Measurements from ENCODE around the gene PLEKHG4.

Gene PLEKHG4

GRCh38 chr16:67249178-67250044 lies 29.9 kb upstream of the PLEKHG4 start:
- peak overlapping the region; percentile 72 for H3K4me3 ChIP-seq (replicated peaks; ENCODE audit: low read depth, low read length)

GRCh38 chr16:67250045-67250327 lies 29.3 kb upstream of the PLEKHG4 start:
- no peak for DNase-seq (ENCODE audit: extremely low read depth, low read depth)

More at GRCh38 chr16:67249178-67250044, 29.9 kb upstream of the PLEKHG4 start:
- DNase-seq (ENCODE audit: extremely low read depth, low read depth) = no peak
- TF ChIP-seq CTCF (IDR thresholded peaks at IDR 0.05; ENCODE audit: low read depth, low read length, missing control alignments) = no peak

DNA sequence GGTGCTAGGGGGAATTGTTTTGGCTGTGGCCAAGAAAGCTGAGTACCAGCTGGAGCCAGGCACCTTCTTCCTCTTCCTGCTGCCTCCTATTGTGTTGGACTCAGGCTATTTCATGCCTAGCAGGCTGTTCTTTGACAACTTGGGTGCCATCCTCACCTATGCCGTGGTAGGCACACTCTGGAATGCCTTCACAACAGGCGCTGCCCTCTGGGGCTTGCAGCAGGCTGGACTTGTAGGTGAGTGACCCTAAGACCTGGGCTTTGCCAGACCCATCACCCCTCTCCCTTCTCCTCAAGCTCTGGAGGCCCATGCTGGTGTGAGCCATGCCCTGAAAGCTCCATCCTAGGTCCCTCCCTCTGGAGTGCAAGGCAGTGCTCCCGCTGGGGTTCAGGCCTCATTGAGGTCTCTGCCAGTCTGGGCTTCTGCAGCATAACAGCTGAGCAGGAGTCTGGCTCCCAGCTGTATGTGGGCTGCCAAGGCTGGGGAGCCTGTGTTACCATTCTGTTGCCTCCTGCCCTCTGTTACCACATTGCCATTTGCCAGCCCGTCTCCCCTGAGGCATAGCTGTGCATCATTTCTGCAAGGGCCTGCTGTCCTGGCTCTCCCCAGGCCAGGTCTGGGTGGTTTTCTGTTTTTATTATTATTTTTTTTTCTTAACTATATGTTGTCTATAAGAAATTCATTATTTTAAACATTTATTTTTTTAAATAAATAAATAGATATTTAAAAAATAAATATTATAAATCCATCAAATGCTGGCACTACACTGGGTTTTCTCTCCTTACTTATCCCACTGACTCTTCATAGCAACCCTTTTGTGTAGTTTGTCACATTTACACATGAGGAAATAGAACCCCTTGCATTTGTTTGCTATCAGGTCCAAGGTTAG lies 26.5 kb upstream of the PLEKHG4 start:
- no peak overlapping the region for H3K4me3 ChIP-seq (replicated peaks; ENCODE audit: low read depth, low read length)
- no peak for TF ChIP-seq CTCF (IDR thresholded peaks at IDR 0.05; ENCODE audit: low read depth, low read length, missing control alignments)
- DNase-seq (ENCODE audit: extremely low read depth, low read depth) = no peak

More at GRCh38 chr16:67250045-67250327, 29.3 kb upstream of the PLEKHG4 start:
- TF ChIP-seq CTCF (IDR thresholded peaks at IDR 0.05; ENCODE audit: low read depth, low read length, missing control alignments) = no peak
- H3K4me3 ChIP-seq (replicated peaks; ENCODE audit: low read depth, low read length) = peak overlapping the region; percentile 72; the same call in 1 of the 2 replicates

DNA sequence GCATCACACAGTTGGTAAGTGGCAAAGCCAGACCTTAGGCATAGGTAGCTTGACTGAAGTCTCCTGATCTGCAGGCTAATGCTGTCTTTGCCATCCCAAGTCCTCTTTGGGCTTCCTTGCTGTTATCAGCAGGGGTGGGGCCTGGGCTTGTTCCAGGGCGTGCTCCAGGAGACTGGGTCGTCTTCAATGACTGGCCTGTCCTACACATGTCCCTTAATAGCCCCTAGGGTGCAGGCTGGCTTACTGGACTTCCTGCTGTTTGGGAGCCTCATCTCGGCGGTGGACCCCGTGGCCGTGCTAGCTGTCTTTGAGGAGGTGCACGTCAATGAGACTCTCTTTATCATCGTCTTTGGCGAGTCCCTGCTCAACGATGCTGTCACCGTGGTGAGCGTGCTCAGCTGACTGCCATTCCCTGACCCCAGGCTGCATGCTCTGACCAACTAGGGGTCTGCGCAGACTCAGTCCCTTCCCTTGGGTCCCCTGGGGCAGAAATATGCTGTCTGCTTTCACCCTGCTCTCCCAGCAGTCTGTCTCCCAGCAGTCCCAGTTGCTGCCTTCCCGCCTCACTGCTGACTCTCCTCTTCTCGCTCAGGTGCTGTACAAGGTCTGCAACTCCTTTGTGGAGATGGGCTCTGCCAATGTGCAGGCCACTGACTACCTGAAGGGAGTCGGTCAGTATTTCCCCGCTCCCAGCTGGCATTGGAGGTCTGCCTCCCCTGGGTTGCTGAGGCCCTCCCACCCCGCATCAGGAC lies 24.4 kb upstream of the PLEKHG4 start:
- no peak for DNase-seq (ENCODE audit: extremely low read depth, low read depth)
- no peak for TF ChIP-seq CTCF (IDR thresholded peaks at IDR 0.05; ENCODE audit: low read depth, low read length, missing control alignments)
- no peak overlapping the region for H3K4me3 ChIP-seq (replicated peaks; ENCODE audit: low read depth, low read length)

GRCh38 chr16:67255553-67256221 lies 23.6 kb upstream of the PLEKHG4 start:
- TF ChIP-seq CTCF (IDR thresholded peaks at IDR 0.05; ENCODE audit: low read depth, low read length, missing control alignments) = no peak
- no peak overlapping the region for H3K4me3 ChIP-seq (replicated peaks; ENCODE audit: low read depth, low read length)
- DNase-seq (ENCODE audit: extremely low read depth, low read depth) = no peak

GRCh38 chr16:67256701-67257230 lies 22.6 kb upstream of the PLEKHG4 start:
- no peak overlapping the region for H3K4me3 ChIP-seq (replicated peaks; ENCODE audit: low read depth, low read length)
- TF ChIP-seq CTCF (IDR thresholded peaks at IDR 0.05; ENCODE audit: low read depth, low read length, missing control alignments) = no peak
- no peak for DNase-seq (ENCODE audit: extremely low read depth, low read depth)

Data from HFF-Myc (cell line).